Keratinocyte (primary cell): ENCODE measurements around the gene LSM3. TPM values are rescaled to one million over a fixed set of nuclear protein-coding genes. Genes with fewer than 3 reads are reported as not detected.
"Not testable (repeated sequence)": the region's sequence is repeated elsewhere in the genome, so short reads cannot be mapped to it uniquely, and the experiment has no call there.

Source experiments
- DNase-seq: peaks from one replicate; pipeline ENCODE4 v3.0.0-alpha.2; 2011; ENCODE audit warnings: low read depth, missing footprints, low spot score
- FAIRE-seq: peaks from 2 replicates; lab custom pipeline; 2011; peaks lifted over from hg19 to GRCh38; lab: Jason Lieb, UNC
- H2AFZ ChIP-seq: 2 replicates; pipeline ENCODE4 v1.6.0; 2012; ENCODE audit warnings: low read length, control low read depth, inconsistent platforms; ENCODE audit not compliant: control insufficient read depth
- H3K27ac ChIP-seq: 2 replicates; pipeline ENCODE4 v1.5.1; 2011; ENCODE audit warnings: low read length; ENCODE audit not compliant: control insufficient read depth, insufficient read depth
- H3K27me3 ChIP-seq: 3 replicates; pipeline ENCODE4 v1.6.0; 2011; ENCODE audit warnings: low read length; ENCODE audit not compliant: control insufficient read depth, insufficient read depth; ENCODE audit errors: extremely low read depth
- H3K36me3 ChIP-seq, 2 experiments: 2 replicates in 1 of 2; 3 replicates in 1 of 2; pipeline ENCODE4 v1.5.1; 2011; ENCODE audit warnings: low read length in 2 of 2, mild to moderate bottlenecking in 1 of 2; ENCODE audit not compliant: control insufficient read depth in 2 of 2, insufficient read depth in 2 of 2; ENCODE audit errors: extremely low read depth in 1 of 2
- H3K4me1 ChIP-seq: 3 replicates; pipeline ENCODE4 v1.5.1; 2011; ENCODE audit warnings: low read length; ENCODE audit not compliant: control insufficient read depth, insufficient read depth; ENCODE audit errors: extremely low read depth
- H3K4me2 ChIP-seq: 3 replicates; pipeline ENCODE4 v1.6.0; 2011; ENCODE audit warnings: low read depth, low read length; ENCODE audit not compliant: control insufficient read depth, insufficient read depth; ENCODE audit errors: extremely low read depth
- H3K4me3 ChIP-seq, 3 experiments: fragments of 200-600 bp in 1 of 3; sonication (generic) in 1 of 3; 2 replicates in 2 of 3; 3 replicates in 1 of 3; pipeline ENCODE4 v1.5.1; 2011 to 2016; ENCODE audit warnings: low read length in 3 of 3, mild to moderate bottlenecking in 3 of 3, control low read depth in 2 of 3, inconsistent platforms in 1 of 3, low read depth in 1 of 3, mixed read lengths in 1 of 3, mixed run types in 1 of 3, moderate library complexity in 1 of 3; ENCODE audit not compliant: control insufficient read depth in 2 of 3, insufficient read depth in 2 of 3; ENCODE audit errors: extremely low read depth in 1 of 3
- H3K79me2 ChIP-seq: 2 replicates; pipeline ENCODE4 v1.6.0; 2012; ENCODE audit warnings: low read length; ENCODE audit not compliant: control insufficient read depth, insufficient read depth
- H3K9ac ChIP-seq: 3 replicates; pipeline ENCODE4 v1.6.0; 2011; ENCODE audit warnings: low read length; ENCODE audit not compliant: control insufficient read depth, insufficient read depth; ENCODE audit errors: extremely low read depth
- H3K9me1 ChIP-seq: 3 replicates; pipeline ENCODE4 v1.6.0; 2011; ENCODE audit warnings: low read length; ENCODE audit not compliant: control insufficient read depth, insufficient read depth; ENCODE audit errors: extremely low read depth
- H3K9me3 ChIP-seq: 2 replicates; pipeline ENCODE4 v1.5.1; 2012; ENCODE audit warnings: low read depth, low read length; ENCODE audit not compliant: control insufficient read depth
- H4K20me1 ChIP-seq: 3 replicates; pipeline ENCODE4 v1.6.0; 2011; ENCODE audit warnings: low read length; ENCODE audit not compliant: control insufficient read depth, insufficient read depth; ENCODE audit errors: extremely low read depth
- EZH2 ChIP-seq: IDR thresholded peaks from one replicate; pipeline ENCODE4 v1.6.1; 2012; ENCODE audit warnings: inconsistent platforms, mild to moderate bottlenecking, low read length, moderate library complexity
- dilution Hi-C: fragments of 300-500 bp; cut with MboI; formaldehyde crosslinking; loops from one replicate; pipeline ENCODE4 v1.7.0; 2020; ENCODE audit warnings: low sequenced_read_pairs; ENCODE audit not compliant: extremely low pct_ligation_motif_present
- polyA plus RNA-seq, 5 experiments: library from polyadenylated mRNA; depleted of rRNA in 3 of 5; stranded (reverse) in 3 of 5; stranded (forward) in 1 of 5; unstranded in 1 of 5; fragments of >200 nt; gene quantifications; 1 replicate in 1 of 5; 2 replicates in 3 of 5; 3 replicates in 1 of 5; pipeline versions ENCODE4 v1.2.1 to v1.2.3, GENCODE V29; 2011 to 2012; ENCODE audit warnings: missing spikeins in 2 of 5, low read depth in 1 of 5, low replicate concordance in 1 of 5
- TF ChIP-seq, protein P1 (sequence below), 3 experiments: IDR thresholded peaks in 1 of 3; conservative IDR thresholded peaks in 1 of 3; optimal IDR thresholded peaks in 1 of 3; 2 replicates in 2 of 3; 3 replicates in 1 of 3; pipeline versions ENCODE3 to v1.5.1; 2011; ENCODE audit warnings: low read length in 3 of 3, mild to moderate bottlenecking in 3 of 3, moderate library complexity in 2 of 3, control low read depth in 1 of 3, inconsistent platforms in 1 of 3; ENCODE audit not compliant: insufficient read depth in 2 of 3; ENCODE audit errors: extremely low read depth in 1 of 3

The LSM3 gene
- polyA plus RNA-seq, 1 donor (not counting 4 experiments of a cell fraction or from before 2014, with no cell fraction given): 26.1 TPM

DNA sequence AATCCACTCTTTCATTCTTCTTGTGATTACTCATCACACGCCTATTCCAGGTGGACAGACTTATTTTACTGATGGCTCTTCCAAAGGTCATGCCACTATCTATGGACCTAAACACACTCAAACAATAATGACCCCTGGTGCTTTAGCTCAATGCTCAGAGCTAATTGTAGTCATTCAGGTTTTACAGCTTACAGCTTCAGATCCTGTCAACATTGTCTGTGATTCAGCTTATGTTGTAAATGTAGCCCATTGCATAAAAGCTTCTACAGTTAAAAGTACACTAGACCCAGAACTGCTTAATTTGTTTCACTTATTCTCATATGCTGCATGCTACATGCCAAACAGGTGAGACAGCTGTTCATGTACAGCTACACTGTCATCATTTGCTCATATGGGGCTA is 49.2 kb downstream of the LSM3 start:
- no peak overlapping the region for H3K4me3 ChIP-seq
- H3K9me1 ChIP-seq: no peaks in the 10 kb centered on the region
- H3K9me3 ChIP-seq: no peaks in the 10 kb centered on the region
- no peaks in the 10 kb centered on the region for H3K27me3 ChIP-seq
- H4K20me1 ChIP-seq: no peaks in the 10 kb centered on the region
- H3K36me3 ChIP-seq: no peaks in the 10 kb centered on the region
- DNase-seq: no peak
- peaks cover 25% of the 10 kb centered on the region for H3K4me1 ChIP-seq
- H3K27ac ChIP-seq: no peak overlapping the region
- dilution Hi-C loops: no loop called here
- H2AFZ ChIP-seq: no peak overlapping the region
- no peak overlapping the region for H3K9ac ChIP-seq
- H3K79me2 ChIP-seq: no peaks in the 10 kb centered on the region
- TF ChIP-seq, protein P1, sequence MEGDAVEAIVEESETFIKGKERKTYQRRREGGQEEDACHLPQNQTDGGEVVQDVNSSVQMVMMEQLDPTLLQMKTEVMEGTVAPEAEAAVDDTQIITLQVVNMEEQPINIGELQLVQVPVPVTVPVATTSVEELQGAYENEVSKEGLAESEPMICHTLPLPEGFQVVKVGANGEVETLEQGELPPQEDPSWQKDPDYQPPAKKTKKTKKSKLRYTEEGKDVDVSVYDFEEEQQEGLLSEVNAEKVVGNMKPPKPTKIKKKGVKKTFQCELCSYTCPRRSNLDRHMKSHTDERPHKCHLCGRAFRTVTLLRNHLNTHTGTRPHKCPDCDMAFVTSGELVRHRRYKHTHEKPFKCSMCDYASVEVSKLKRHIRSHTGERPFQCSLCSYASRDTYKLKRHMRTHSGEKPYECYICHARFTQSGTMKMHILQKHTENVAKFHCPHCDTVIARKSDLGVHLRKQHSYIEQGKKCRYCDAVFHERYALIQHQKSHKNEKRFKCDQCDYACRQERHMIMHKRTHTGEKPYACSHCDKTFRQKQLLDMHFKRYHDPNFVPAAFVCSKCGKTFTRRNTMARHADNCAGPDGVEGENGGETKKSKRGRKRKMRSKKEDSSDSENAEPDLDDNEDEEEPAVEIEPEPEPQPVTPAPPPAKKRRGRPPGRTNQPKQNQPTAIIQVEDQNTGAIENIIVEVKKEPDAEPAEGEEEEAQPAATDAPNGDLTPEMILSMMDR (optimal IDR thresholded peaks at IDR 0.05 in 1 of 3, IDR thresholded peaks at IDR 0.05 in 1 of 3, conservative IDR thresholded peaks at IDR 0.05 in 1 of 3; ENCODE audit: extremely low read depth in 1 of 3, insufficient read depth in 2 of 3, low read length in 3 of 3): no peak
- TF ChIP-seq EZH2: no peak
- FAIRE-seq: no peak
- H3K4me2 ChIP-seq: no peak overlapping the region

- H2AFZ ChIP-seq: no peak overlapping the region
- H3K4me3 ChIP-seq: no peak overlapping the region
- FAIRE-seq (no peak), DNase-seq (no peak)
- no peaks in the 10 kb centered on the region for H3K36me3 ChIP-seq
- H3K9ac ChIP-seq: no peak overlapping the region
- no peaks in the 10 kb centered on the region for H3K79me2 ChIP-seq
- no peak overlapping the region for H3K4me2 ChIP-seq
- TF ChIP-seq EZH2: no peak
- TF ChIP-seq, protein P1 (optimal IDR thresholded peaks at IDR 0.05 in 1 of 3, IDR thresholded peaks at IDR 0.05 in 1 of 3, conservative IDR thresholded peaks at IDR 0.05 in 1 of 3; ENCODE audit: extremely low read depth in 1 of 3, insufficient read depth in 2 of 3, low read length in 3 of 3): no peak
- H3K9me3 ChIP-seq: no peaks in the 10 kb centered on the region
- dilution Hi-C loops: no loop called here
- H3K9me1 ChIP-seq: no peaks in the 10 kb centered on the region
- no peak overlapping the region for H3K27ac ChIP-seq
- peaks cover 22% of the 10 kb centered on the region for H3K4me1 ChIP-seq
- H3K27me3 ChIP-seq: no peaks in the 10 kb centered on the region
- H4K20me1 ChIP-seq: no peaks in the 10 kb centered on the region
Measured at GRCh38 chr3:14228681-14229470, 50.3 kb downstream of the LSM3 start.

- peaks cover 22% of the 10 kb centered on the region for H3K4me1 ChIP-seq
- H4K20me1 ChIP-seq, H3K4me2 ChIP-seq: not testable (repeated sequence)
Measured at GRCh38 chr3:14229695-14230094, 51.1 kb downstream of the LSM3 start.

More at GRCh38 chr3:14229695-14230094, 51.1 kb downstream of the LSM3 start:
- H3K9me3 ChIP-seq, H2AFZ ChIP-seq, FAIRE-seq, H3K27me3 ChIP-seq, H3K79me2 ChIP-seq, H3K27ac ChIP-seq, H3K9me1 ChIP-seq, DNase-seq, H3K36me3 ChIP-seq, H3K9ac ChIP-seq, dilution Hi-C loops, H3K4me3 ChIP-seq: not testable (repeated sequence)
